GM13976 (cell line): ENCODE data around the gene OPRPN.

Experiments used
- DNase-seq: peaks from one replicate; pipeline ENCODE4 v3.0.0; 2012; ENCODE audit warnings: low spot score
- CTCF ChIP-seq: IDR thresholded peaks from 2 replicates; pipeline ENCODE4 v1.5.1; 2012; ENCODE audit warnings: borderline replicate concordance, mild to moderate bottlenecking; ENCODE audit not compliant: insufficient read depth; ENCODE audit errors: extremely low read depth, missing control alignments, control extremely low read depth
- in situ Hi-C: fragments of 300-500 bp; cut with MboI; formaldehyde crosslinking; loops from one replicate; pipeline ENCODE4 v1.12.0; 2022; ENCODE audit warnings: low sequenced_read_pairs, mixed read lengths, inconsistent platforms; ENCODE audit not compliant: unreplicated experiment

The OPRPN gene

GRCh38 chr4:70449220-70449619 lies 51.5 kb downstream of the OPRPN start:
- in situ Hi-C loops: no loop called here
- no peak for TF ChIP-seq CTCF
- no peak for DNase-seq

GRCh38 chr4:70452946-70453345 lies 55.2 kb downstream of the OPRPN start:
- in situ Hi-C loops: no loop called here
- TF ChIP-seq CTCF: no peak
- no peak for DNase-seq
